Measurements from ENCODE around the gene ZC3HAV1.

DNA sequence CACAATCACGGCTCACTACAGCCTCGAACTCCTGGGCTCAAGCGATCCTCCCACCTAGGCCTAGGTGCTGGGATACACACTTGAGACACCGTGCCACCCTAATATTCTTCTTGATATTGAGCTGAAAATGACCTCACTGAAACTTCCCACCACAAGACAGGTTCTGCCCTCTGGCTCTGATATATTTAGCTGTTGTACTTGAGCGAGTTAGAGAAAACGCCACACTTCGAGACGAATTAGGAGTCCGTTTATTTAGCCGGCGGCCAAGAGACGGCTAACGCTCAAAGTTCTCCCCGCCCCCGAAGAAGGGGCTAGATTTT lies 17.9 kb downstream of the ZC3HAV1 start:
- TF ChIP-seq, protein P1, sequence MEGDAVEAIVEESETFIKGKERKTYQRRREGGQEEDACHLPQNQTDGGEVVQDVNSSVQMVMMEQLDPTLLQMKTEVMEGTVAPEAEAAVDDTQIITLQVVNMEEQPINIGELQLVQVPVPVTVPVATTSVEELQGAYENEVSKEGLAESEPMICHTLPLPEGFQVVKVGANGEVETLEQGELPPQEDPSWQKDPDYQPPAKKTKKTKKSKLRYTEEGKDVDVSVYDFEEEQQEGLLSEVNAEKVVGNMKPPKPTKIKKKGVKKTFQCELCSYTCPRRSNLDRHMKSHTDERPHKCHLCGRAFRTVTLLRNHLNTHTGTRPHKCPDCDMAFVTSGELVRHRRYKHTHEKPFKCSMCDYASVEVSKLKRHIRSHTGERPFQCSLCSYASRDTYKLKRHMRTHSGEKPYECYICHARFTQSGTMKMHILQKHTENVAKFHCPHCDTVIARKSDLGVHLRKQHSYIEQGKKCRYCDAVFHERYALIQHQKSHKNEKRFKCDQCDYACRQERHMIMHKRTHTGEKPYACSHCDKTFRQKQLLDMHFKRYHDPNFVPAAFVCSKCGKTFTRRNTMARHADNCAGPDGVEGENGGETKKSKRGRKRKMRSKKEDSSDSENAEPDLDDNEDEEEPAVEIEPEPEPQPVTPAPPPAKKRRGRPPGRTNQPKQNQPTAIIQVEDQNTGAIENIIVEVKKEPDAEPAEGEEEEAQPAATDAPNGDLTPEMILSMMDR (IDR thresholded peaks at IDR 0.05), result no peak
- TF ChIP-seq EZH2 (IDR thresholded peaks at IDR 0.05) (no peak), EZH2phosphoT487 (IDR thresholded peaks at IDR 0.05) (no peak)
